ENCODE results near the gene DOK6. TPM values are rescaled to one million over a fixed set of nuclear protein-coding genes. Genes with fewer than 3 reads are reported as not detected.

The DOK6 gene
- total and polyA plus RNA-seq, 2 donors (not counting 3 experiments of a cell fraction or from before 2014, with no cell fraction given): under 0.01 TPM; not detected in 1

GRCh38 chr18:69876490-69876889, 475.8 kb downstream of the DOK6 start:
- TF ChIP-seq POLR2AphosphoS5 (IDR thresholded peaks at IDR 0.05; ENCODE audit: insufficient read depth, low read depth, low read length) (no peak), GATA2 (IDR thresholded peaks at IDR 0.05; ENCODE audit: insufficient read depth, insufficient read length, low read depth, low read length) (no peak), MAX (IDR thresholded peaks at IDR 0.05; ENCODE audit: insufficient read depth, insufficient read length) (no peak), MYC (IDR thresholded peaks at IDR 0.05; ENCODE audit: low read depth, low read length) (no peak), JUN (IDR thresholded peaks at IDR 0.05; ENCODE audit: borderline replicate concordance, insufficient read depth, insufficient read length, low read depth) (no peak)
- TF ChIP-seq, protein P1, sequence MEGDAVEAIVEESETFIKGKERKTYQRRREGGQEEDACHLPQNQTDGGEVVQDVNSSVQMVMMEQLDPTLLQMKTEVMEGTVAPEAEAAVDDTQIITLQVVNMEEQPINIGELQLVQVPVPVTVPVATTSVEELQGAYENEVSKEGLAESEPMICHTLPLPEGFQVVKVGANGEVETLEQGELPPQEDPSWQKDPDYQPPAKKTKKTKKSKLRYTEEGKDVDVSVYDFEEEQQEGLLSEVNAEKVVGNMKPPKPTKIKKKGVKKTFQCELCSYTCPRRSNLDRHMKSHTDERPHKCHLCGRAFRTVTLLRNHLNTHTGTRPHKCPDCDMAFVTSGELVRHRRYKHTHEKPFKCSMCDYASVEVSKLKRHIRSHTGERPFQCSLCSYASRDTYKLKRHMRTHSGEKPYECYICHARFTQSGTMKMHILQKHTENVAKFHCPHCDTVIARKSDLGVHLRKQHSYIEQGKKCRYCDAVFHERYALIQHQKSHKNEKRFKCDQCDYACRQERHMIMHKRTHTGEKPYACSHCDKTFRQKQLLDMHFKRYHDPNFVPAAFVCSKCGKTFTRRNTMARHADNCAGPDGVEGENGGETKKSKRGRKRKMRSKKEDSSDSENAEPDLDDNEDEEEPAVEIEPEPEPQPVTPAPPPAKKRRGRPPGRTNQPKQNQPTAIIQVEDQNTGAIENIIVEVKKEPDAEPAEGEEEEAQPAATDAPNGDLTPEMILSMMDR (IDR thresholded peaks at IDR 0.05; ENCODE audit: extremely low read depth in 1 of 2, insufficient read depth in 1 of 2, low read depth in 1 of 2, low read length in 2 of 2): no peak
- H3K27ac ChIP-seq (ENCODE audit: insufficient read depth, low read depth, low read length): no peak overlapping the region
- no peak overlapping the region for H2AFZ ChIP-seq (ENCODE audit: low read depth, low read length)
- H3K9me1 ChIP-seq (replicated peaks; ENCODE audit: control insufficient read depth, extremely low read depth, insufficient read depth, low read length): no peaks in the 10 kb centered on the region
- H4K20me1 ChIP-seq (replicated peaks; ENCODE audit: control insufficient read depth, extremely low read depth, insufficient read depth, low read length): no peaks in the 10 kb centered on the region
- dilution Hi-C loops (cut with MboI; ENCODE audit: extremely low pct_ligation_motif_present, low sequenced_read_pairs) (no loop called here), intact Hi-C loops (cut with micrococcal nuclease) (no loop called here)
- H3K27me3 ChIP-seq (ENCODE audit: control insufficient read depth in 2 of 2, insufficient read depth in 2 of 2, low read length in 2 of 2): no peaks in the 10 kb centered on the region
- no peak for FAIRE-seq
- no peak for DNase-seq (ENCODE audit: low read depth, low spot score)
- no peaks in the 10 kb centered on the region for H3K4me1 ChIP-seq (ENCODE audit: control insufficient read depth, extremely low read depth, insufficient read depth, low read length)
- no peak overlapping the region for H3K4me3 ChIP-seq (replicated peaks in 1 of 3; ENCODE audit: insufficient read depth in 1 of 3, low read depth in 1 of 3, low read length in 3 of 3)
- no peak overlapping the region for H3K9ac ChIP-seq (replicated peaks; ENCODE audit: extremely low read depth, insufficient read depth, low read length)
- BruUV-seq (replicated peaks): no TSS peak
- no peaks in the 10 kb centered on the region for H3K79me2 ChIP-seq (ENCODE audit: control insufficient read depth, insufficient read depth, low read length)
- ChIA-PET POLR2A (no interaction called here), CTCF (interaction anchor here (0.7 kb wide), 1 partner anchor 13 kb away, joined by 3 read pairs; no protein-coding TSS in a partner anchor)
- no peaks in the 10 kb centered on the region for H3K9me3 ChIP-seq (replicated peaks; ENCODE audit: control insufficient read depth, insufficient read depth, low read length)
- no peaks in the 10 kb centered on the region for H3K36me3 ChIP-seq (ENCODE audit: control insufficient read depth in 2 of 2, extremely low read depth in 1 of 2, insufficient read depth in 2 of 2, low read length in 2 of 2)
- H3K4me2 ChIP-seq (ENCODE audit: insufficient read depth, low read length): no peak overlapping the region

All from endothelial cell of umbilical vein (primary cell).